ENCODE results near the gene CHRNA4. TPM values are rescaled to one million over a fixed set of nuclear protein-coding genes. Genes with fewer than 3 reads are reported as not detected.

The CHRNA4 gene
- total RNA-seq, 1 donor from 2014 or later = 165 TPM

DNA sequence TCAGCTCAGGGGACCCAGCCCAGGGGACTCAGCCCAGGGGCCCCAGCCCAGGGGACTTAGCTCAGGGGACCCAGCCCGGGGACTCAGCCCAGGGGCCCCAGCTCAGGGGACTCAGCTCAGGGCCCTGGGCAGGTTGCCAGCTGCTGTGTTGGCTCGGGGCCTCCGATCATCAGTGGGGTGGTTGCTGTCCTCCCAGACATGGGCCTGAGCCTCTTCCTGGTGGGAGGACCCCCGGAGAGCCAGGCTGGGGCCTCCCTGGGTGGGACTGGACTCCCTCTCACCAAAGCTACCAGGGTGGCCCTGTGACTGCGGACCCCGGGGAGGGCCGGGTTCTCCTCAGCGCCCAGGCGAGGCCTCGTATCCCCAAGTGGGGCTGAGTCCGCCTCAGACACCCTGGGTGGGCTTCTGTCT is 63.8 kb downstream of the CHRNA4 start:
- Mint-ChIP-seq H3K4me1 (ENCODE audit: low read depth, unreplicated experiment) (no peaks in the 10 kb centered on the region), H3K27ac (ENCODE audit: unreplicated experiment) (no peak overlapping the region), H3K36me3 (ENCODE audit: unreplicated experiment) (peaks cover 4% of the 10 kb centered on the region), H3K9me3 (ENCODE audit: unreplicated experiment) (peaks cover 6% of the 10 kb centered on the region), H3K27me3 (ENCODE audit: unreplicated experiment) (peaks cover 6% of the 10 kb centered on the region), H3K4me3 (ENCODE audit: unreplicated experiment) (no peak overlapping the region)
- TF ChIP-seq, protein P1, sequence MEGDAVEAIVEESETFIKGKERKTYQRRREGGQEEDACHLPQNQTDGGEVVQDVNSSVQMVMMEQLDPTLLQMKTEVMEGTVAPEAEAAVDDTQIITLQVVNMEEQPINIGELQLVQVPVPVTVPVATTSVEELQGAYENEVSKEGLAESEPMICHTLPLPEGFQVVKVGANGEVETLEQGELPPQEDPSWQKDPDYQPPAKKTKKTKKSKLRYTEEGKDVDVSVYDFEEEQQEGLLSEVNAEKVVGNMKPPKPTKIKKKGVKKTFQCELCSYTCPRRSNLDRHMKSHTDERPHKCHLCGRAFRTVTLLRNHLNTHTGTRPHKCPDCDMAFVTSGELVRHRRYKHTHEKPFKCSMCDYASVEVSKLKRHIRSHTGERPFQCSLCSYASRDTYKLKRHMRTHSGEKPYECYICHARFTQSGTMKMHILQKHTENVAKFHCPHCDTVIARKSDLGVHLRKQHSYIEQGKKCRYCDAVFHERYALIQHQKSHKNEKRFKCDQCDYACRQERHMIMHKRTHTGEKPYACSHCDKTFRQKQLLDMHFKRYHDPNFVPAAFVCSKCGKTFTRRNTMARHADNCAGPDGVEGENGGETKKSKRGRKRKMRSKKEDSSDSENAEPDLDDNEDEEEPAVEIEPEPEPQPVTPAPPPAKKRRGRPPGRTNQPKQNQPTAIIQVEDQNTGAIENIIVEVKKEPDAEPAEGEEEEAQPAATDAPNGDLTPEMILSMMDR (IDR thresholded peaks at IDR 0.05; ENCODE audit: partially characterized antibody, unreplicated experiment) = no peak
- no peak for DNase-seq

DNA sequence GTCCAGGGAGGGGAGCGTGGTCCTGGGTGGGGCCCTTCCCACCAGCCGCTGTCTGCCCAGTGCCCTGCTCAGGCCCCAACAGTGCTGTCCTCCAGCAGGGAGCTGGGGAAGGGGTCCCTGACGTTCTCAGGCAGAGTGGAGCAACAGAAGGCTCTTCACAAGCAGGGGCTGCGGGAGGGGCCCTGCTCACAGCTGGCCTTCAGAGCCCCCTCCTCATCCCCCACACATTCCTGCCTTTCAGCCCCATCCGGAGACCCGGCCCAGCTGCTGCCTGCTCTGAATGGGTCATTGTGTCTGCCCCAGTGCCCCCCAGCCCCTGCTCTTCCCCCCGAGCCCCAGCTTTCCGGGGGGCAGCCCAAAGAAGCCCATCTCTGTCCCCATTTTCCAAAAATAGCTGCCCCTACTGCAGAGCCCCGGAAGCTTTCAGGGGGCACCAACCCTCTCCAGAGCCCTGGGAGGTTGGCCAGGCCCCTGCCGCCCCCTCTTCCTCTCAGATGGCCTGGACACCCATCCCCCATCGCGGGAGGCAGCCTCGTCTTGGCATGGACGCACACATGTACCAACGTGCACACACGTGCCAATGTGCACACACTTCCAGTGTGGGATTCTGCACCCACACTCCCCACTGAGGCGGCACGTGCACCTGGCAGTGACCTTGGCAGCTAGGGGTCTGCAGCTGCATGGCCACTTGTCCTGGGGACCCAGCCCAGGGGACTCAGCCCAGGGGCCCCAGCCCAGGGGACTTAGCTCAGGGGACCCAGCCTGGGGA is 64.4 kb downstream of the CHRNA4 start:
- Mint-ChIP-seq H3K36me3 (ENCODE audit: unreplicated experiment) (peaks cover 4% of the 10 kb centered on the region), H3K4me1 (ENCODE audit: low read depth, unreplicated experiment) (peaks cover 1% of the 10 kb centered on the region), H3K27me3 (ENCODE audit: unreplicated experiment) (peaks cover 6% of the 10 kb centered on the region), H3K9me3 (ENCODE audit: unreplicated experiment) (peaks cover 9% of the 10 kb centered on the region), H3K27ac (ENCODE audit: unreplicated experiment) (no peak overlapping the region), H3K4me3 (ENCODE audit: unreplicated experiment) (no peak overlapping the region)
- TF ChIP-seq, protein P1 (IDR thresholded peaks at IDR 0.05; ENCODE audit: partially characterized antibody, unreplicated experiment) = no peak
- no peak for DNase-seq

- Mint-ChIP-seq H3K36me3 (ENCODE audit: unreplicated experiment) (peaks cover 4% of the 10 kb centered on the region), H3K9me3 (ENCODE audit: unreplicated experiment) (peaks cover 7% of the 10 kb centered on the region), H3K4me3 (ENCODE audit: unreplicated experiment) (no peak overlapping the region), H3K27ac (ENCODE audit: unreplicated experiment) (no peak overlapping the region), H3K4me1 (ENCODE audit: low read depth, unreplicated experiment) (peaks cover 1% of the 10 kb centered on the region), H3K27me3 (ENCODE audit: unreplicated experiment) (peaks cover 6% of the 10 kb centered on the region)
- DNase-seq = no peak
- TF ChIP-seq, protein P1 (IDR thresholded peaks at IDR 0.05; ENCODE audit: partially characterized antibody, unreplicated experiment) = no peak
These were observed 65.3 kb downstream of the CHRNA4 start for GRCh38 chr20:63295846-63296245.

GRCh38 chr20:63295422-63295821 is 65.7 kb downstream of the CHRNA4 start:
- Mint-ChIP-seq H3K4me1 (ENCODE audit: low read depth, unreplicated experiment) (peaks cover 1% of the 10 kb centered on the region), H3K9me3 (ENCODE audit: unreplicated experiment) (peaks cover 6% of the 10 kb centered on the region), H3K27ac (ENCODE audit: unreplicated experiment) (no peak overlapping the region), H3K4me3 (ENCODE audit: unreplicated experiment) (no peak overlapping the region), H3K36me3 (ENCODE audit: unreplicated experiment) (peaks cover 4% of the 10 kb centered on the region), H3K27me3 (ENCODE audit: unreplicated experiment) (peaks cover 6% of the 10 kb centered on the region)
- TF ChIP-seq, protein P1 (IDR thresholded peaks at IDR 0.05; ENCODE audit: partially characterized antibody, unreplicated experiment) = no peak
- DNase-seq = no peak

DNA sequence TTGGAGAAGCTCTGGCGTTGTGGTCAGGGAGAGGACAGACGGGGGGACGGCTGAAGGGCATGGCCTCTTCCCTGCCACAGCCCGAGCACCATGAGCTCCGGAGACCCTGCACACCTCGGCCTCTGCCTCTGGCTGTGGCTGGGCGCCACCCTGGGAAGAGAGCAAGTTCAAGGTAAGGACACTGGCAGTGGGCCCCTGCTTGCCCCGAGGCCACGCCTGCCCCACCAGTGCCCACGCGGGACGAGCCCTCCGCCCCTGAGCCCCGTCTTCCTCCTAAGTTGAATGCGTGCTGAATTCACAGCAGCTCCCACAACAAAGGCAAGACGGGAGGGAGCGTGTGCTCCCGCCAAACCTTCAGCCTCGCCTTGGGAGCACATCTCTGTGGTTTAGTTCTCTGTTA is 66.1 kb downstream of the CHRNA4 start:
- H3K27me3 Mint-ChIP-seq (ENCODE audit: unreplicated experiment) = peaks cover 6% of the 10 kb centered on the region
- peaks cover 4% of the 10 kb centered on the region for H3K36me3 Mint-ChIP-seq (ENCODE audit: unreplicated experiment)
- H3K4me1 Mint-ChIP-seq (ENCODE audit: low read depth, unreplicated experiment) = peaks cover 1% of the 10 kb centered on the region
- TF ChIP-seq, protein P1 (IDR thresholded peaks at IDR 0.05; ENCODE audit: partially characterized antibody, unreplicated experiment) = no peak
- peaks cover 6% of the 10 kb centered on the region for H3K9me3 Mint-ChIP-seq (ENCODE audit: unreplicated experiment)
- no peak for DNase-seq
- no peak overlapping the region for H3K27ac Mint-ChIP-seq (ENCODE audit: unreplicated experiment)
- no peak overlapping the region for H3K4me3 Mint-ChIP-seq (ENCODE audit: unreplicated experiment)

All from glutamatergic neuron (in vitro differentiated cells).